ENCODE results near the gene CST4. TPM values are rescaled to one million over a fixed set of nuclear protein-coding genes. Genes with fewer than 3 reads are reported as not detected.
"Not testable (repeated sequence)": the region's sequence is repeated elsewhere in the genome, so short reads cannot be mapped to it uniquely, and the experiment has no call there.

Gene CST4
- total and polyA plus RNA-seq, 7 experiments from 2014 or later: not detected

DNA sequence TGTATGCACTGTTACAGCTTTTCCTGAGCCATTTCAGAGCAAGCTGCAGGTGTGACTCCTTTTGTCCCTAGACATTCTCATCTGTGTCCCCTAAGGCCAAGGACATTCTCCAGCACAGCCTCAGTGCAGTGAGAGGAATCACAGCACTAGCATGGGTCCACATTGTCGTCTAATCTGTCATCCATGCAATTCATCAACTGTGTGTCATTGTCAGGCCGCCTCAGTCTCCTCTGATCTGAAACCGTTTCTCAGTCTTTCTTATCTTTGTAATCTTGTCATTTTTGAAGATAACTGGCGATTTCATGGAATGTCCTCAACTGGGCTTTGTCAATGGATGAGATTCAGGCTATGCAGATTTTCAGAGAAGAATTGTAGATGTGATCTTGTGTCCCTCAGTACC, 24.8 kb downstream of the CST4 start:
- CTCF ChIA-PET; H3K27me3 ChIP-seq (ENCODE audit: control insufficient read depth in 2 of 2, insufficient read depth in 2 of 2, low read length in 2 of 2); H3K36me3 Mint-ChIP-seq; ATAC-seq; H3K27ac Mint-ChIP-seq; H3K4me1 ChIP-seq (ENCODE audit: control insufficient read depth in 2 of 2, insufficient read depth in 2 of 2, low read length in 2 of 2); POLR2A ChIA-PET; H3K4me1 Mint-ChIP-seq; DNase-seq; H3K9me3 Mint-ChIP-seq; intact Hi-C loops (cut with micrococcal nuclease); H3K27me3 Mint-ChIP-seq; H3K4me3 Mint-ChIP-seq; H3K9me3 ChIP-seq (ENCODE audit: control insufficient read depth in 2 of 3, low read length in 3 of 3); H3K36me3 ChIP-seq (ENCODE audit: control insufficient read depth in 2 of 3, insufficient read depth in 3 of 3, low read length in 3 of 3); H3K27ac ChIP-seq (ENCODE audit: low read depth, low read length); H3K4me3 ChIP-seq (ENCODE audit: low read length): not testable (repeated sequence)

DNA sequence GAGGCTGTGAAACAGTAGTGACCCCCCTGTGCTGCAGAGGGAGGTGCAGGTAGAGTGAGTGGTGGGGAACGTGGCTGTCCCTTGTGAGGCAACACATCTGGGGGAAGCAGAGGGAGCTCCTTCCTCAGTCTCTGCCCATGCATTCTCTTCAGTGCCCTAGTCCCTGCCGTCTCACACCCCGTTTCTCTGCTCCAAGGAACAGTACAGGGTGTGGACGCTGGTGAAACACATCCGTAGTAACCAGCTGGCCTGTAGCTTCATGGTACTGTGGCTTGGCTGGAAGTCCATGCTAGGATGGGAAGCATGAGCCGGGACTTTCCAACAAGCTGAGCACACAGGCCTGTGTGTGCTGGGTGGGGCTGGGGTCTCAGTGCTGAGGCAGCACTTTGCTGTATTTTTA, 25.7 kb downstream of the CST4 start:
- H3K4me3 ChIP-seq (ENCODE audit: low read length): no peak overlapping the region
- H3K27ac ChIP-seq (ENCODE audit: low read depth, low read length): no peak overlapping the region
- H3K27me3 ChIP-seq (ENCODE audit: control insufficient read depth in 2 of 2, insufficient read depth in 2 of 2, low read length in 2 of 2): no peaks in the 10 kb centered on the region
- no peak for DNase-seq
- Mint-ChIP-seq H3K9me3 (no peaks in the 10 kb centered on the region), H3K36me3 (no peaks in the 10 kb centered on the region), H3K27ac (no peak overlapping the region), H3K27me3 (no peaks in the 10 kb centered on the region), H3K4me3 (no peak overlapping the region), H3K4me1 (no peaks in the 10 kb centered on the region)
- CTCF ChIA-PET: no interaction called here
- no peaks in the 10 kb centered on the region for H3K36me3 ChIP-seq (ENCODE audit: control insufficient read depth in 2 of 3, insufficient read depth in 3 of 3, low read length in 3 of 3)
- intact Hi-C loops (cut with micrococcal nuclease): no loop called here
- no peaks in the 10 kb centered on the region for H3K4me1 ChIP-seq (ENCODE audit: control insufficient read depth in 2 of 2, insufficient read depth in 2 of 2, low read length in 2 of 2)
- POLR2A ChIA-PET: no interaction called here
- H3K9me3 ChIP-seq (ENCODE audit: control insufficient read depth in 2 of 3, low read length in 3 of 3): no peaks in the 10 kb centered on the region
- ATAC-seq: no peak

GRCh38 chr20:23662276-23662870, 26.5 kb downstream of the CST4 start:
- H3K27me3 ChIP-seq (ENCODE audit: control insufficient read depth in 2 of 2, insufficient read depth in 2 of 2, low read length in 2 of 2): no peaks in the 10 kb centered on the region

GRCh38 chr20:23661002-23661429, 27.8 kb downstream of the CST4 start:
- Mint-ChIP-seq H3K9me3 (no peaks in the 10 kb centered on the region), H3K27ac (no peak overlapping the region), H3K36me3 (no peaks in the 10 kb centered on the region), H3K4me3 (no peak overlapping the region), H3K27me3 (peaks cover 0 to 6% (median 3%) of the 10 kb centered on the region in 5 donors), H3K4me1 (no peaks in the 10 kb centered on the region)
- no peak for DNase-seq
- Histone ChIP-seq H3K4me3 (ENCODE audit: low read length) (no peak overlapping the region), H3K4me1 (ENCODE audit: control insufficient read depth in 2 of 2, insufficient read depth in 2 of 2, low read length in 2 of 2) (no peaks in the 10 kb centered on the region), H3K36me3 (ENCODE audit: control insufficient read depth in 2 of 3, insufficient read depth in 3 of 3, low read length in 3 of 3) (no peaks in the 10 kb centered on the region), H3K27ac (ENCODE audit: low read depth, low read length) (no peak overlapping the region), H3K9me3 (ENCODE audit: control insufficient read depth in 2 of 3, low read length in 3 of 3) (no peaks in the 10 kb centered on the region), H3K27me3 (ENCODE audit: control insufficient read depth in 2 of 2, insufficient read depth in 2 of 2, low read length in 2 of 2) (no peaks in the 10 kb centered on the region)
- ChIA-PET CTCF (no interaction called here), POLR2A (no interaction called here)
- ATAC-seq: no peak
- intact Hi-C loops (cut with micrococcal nuclease): no loop called here

More at GRCh38 chr20:23662276-23662870, 26.5 kb downstream of the CST4 start:
- Mint-ChIP-seq H3K27me3 (no peaks in the 10 kb centered on the region), H3K4me3 (no peak overlapping the region), H3K9me3 (no peaks in the 10 kb centered on the region), H3K36me3 (no peaks in the 10 kb centered on the region), H3K27ac (no peak overlapping the region), H3K4me1 (no peaks in the 10 kb centered on the region)
- CTCF ChIA-PET: no interaction called here
- Histone ChIP-seq H3K9me3 (ENCODE audit: control insufficient read depth in 2 of 3, low read length in 3 of 3) (no peaks in the 10 kb centered on the region), H3K4me3 (ENCODE audit: low read length) (no peak overlapping the region), H3K4me1 (ENCODE audit: control insufficient read depth in 2 of 2, insufficient read depth in 2 of 2, low read length in 2 of 2) (no peaks in the 10 kb centered on the region), H3K36me3 (ENCODE audit: control insufficient read depth in 2 of 3, insufficient read depth in 3 of 3, low read length in 3 of 3) (no peaks in the 10 kb centered on the region), H3K27ac (ENCODE audit: low read depth, low read length) (no peak overlapping the region)
- ATAC-seq (no peak), DNase-seq (no peak)
- POLR2A ChIA-PET: no interaction called here
- intact Hi-C loops (cut with micrococcal nuclease): no loop called here

- Mint-ChIP-seq H3K9me3 (no peaks in the 10 kb centered on the region), H3K4me1 (no peaks in the 10 kb centered on the region), H3K27ac (no peak overlapping the region), H3K36me3 (no peaks in the 10 kb centered on the region), H3K4me3 (no peak overlapping the region), H3K27me3 (peaks cover 0 to 8% (median 3%) of the 10 kb centered on the region in 5 donors)
- Histone ChIP-seq H3K4me1 (ENCODE audit: control insufficient read depth in 2 of 2, insufficient read depth in 2 of 2, low read length in 2 of 2) (no peaks in the 10 kb centered on the region), H3K36me3 (ENCODE audit: control insufficient read depth in 2 of 3, insufficient read depth in 3 of 3, low read length in 3 of 3) (no peaks in the 10 kb centered on the region), H3K27me3 (ENCODE audit: control insufficient read depth in 2 of 2, insufficient read depth in 2 of 2, low read length in 2 of 2) (no peaks in the 10 kb centered on the region), H3K9me3 (ENCODE audit: control insufficient read depth in 2 of 3, low read length in 3 of 3) (no peaks in the 10 kb centered on the region), H3K4me3 (ENCODE audit: low read length) (no peak overlapping the region), H3K27ac (ENCODE audit: low read depth, low read length) (no peak overlapping the region)
- CTCF ChIA-PET: no interaction called here
- POLR2A ChIA-PET: no interaction called here
- no peak for DNase-seq
- no peak for ATAC-seq
- intact Hi-C loops (cut with micrococcal nuclease): no loop called here
These were observed 28.6 kb downstream of the CST4 start for GRCh38 chr20:23659989-23660837.

- H3K27ac Mint-ChIP-seq; H3K36me3 Mint-ChIP-seq; H3K4me1 Mint-ChIP-seq; H3K36me3 ChIP-seq (ENCODE audit: control insufficient read depth in 2 of 3, insufficient read depth in 3 of 3, low read length in 3 of 3); H3K4me3 Mint-ChIP-seq; H3K27me3 ChIP-seq (ENCODE audit: control insufficient read depth in 2 of 2, insufficient read depth in 2 of 2, low read length in 2 of 2); H3K27ac ChIP-seq (ENCODE audit: low read depth, low read length); H3K9me3 ChIP-seq (ENCODE audit: control insufficient read depth in 2 of 3, low read length in 3 of 3); POLR2A ChIA-PET; ATAC-seq; H3K9me3 Mint-ChIP-seq; H3K4me1 ChIP-seq (ENCODE audit: control insufficient read depth in 2 of 2, insufficient read depth in 2 of 2, low read length in 2 of 2); H3K4me3 ChIP-seq (ENCODE audit: low read length); intact Hi-C loops (cut with micrococcal nuclease); DNase-seq; CTCF ChIA-PET: not testable (repeated sequence)
- peaks cover 6 to 14% (median 7%) of the 10 kb centered on the region in 5 donors for H3K27me3 Mint-ChIP-seq
These were observed 29.2 kb downstream of the CST4 start for GRCh38 chr20:23659610-23659988.

DNA sequence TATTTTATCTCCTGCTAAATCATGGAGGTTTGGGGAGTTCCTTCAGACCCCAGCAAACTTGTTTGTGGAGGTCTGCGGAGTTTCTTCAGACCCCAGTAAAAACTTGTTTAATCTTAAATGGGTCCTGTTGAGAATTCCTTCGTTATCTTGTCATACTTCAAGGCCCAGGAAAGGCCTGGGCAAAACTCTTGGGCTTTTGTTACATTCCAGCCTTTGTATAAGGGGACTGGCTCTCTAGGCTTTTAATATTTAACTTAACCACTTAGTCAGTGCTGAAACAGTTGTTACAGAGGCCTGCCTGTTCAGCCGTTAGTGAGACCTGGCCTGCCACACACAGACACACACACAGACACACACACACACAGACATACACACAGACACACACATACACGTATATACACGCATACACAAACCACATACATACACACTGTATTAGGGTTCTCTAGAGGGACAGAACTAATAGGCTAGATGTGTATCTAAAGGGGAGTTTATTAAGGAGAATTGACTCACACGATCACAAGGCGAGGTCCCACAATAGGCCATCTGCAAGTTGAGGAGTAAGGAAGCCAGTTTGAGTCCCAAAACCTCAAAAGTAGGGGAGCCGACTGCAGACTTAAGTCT, 29.7 kb downstream of the CST4 start:
- intact Hi-C loops (cut with micrococcal nuclease): no loop called here
- Mint-ChIP-seq H3K36me3 (no peaks in the 10 kb centered on the region), H3K9me3 (no peaks in the 10 kb centered on the region), H3K27ac (no peak overlapping the region), H3K4me1 (peaks cover 0 to 2% (median 0%) of the 10 kb centered on the region in 7 donors), H3K4me3 (no peak overlapping the region), H3K27me3 (peaks cover 7 to 19% (median 10%) of the 10 kb centered on the region in 5 donors)
- Histone ChIP-seq H3K4me3 (ENCODE audit: low read length) (no peak overlapping the region), H3K27ac (ENCODE audit: low read depth, low read length) (no peak overlapping the region), H3K9me3 (ENCODE audit: control insufficient read depth in 2 of 3, low read length in 3 of 3) (no peaks in the 10 kb centered on the region), H3K4me1 (ENCODE audit: control insufficient read depth in 2 of 2, insufficient read depth in 2 of 2, low read length in 2 of 2) (no peaks in the 10 kb centered on the region), H3K27me3 (ENCODE audit: control insufficient read depth in 2 of 2, insufficient read depth in 2 of 2, low read length in 2 of 2) (no peaks in the 10 kb centered on the region), H3K36me3 (ENCODE audit: control insufficient read depth in 2 of 3, insufficient read depth in 3 of 3, low read length in 3 of 3) (no peaks in the 10 kb centered on the region)
- DNase-seq: no peak
- CTCF ChIA-PET: no interaction called here
- POLR2A ChIA-PET: no interaction called here
- ATAC-seq: no peak
